Caco-2 (cell line): Measurements from ENCODE around the gene VASP. TPM values are rescaled to one million over a fixed set of nuclear protein-coding genes. Genes with fewer than 3 reads are reported as not detected.

Experiments
- BruUV-seq: library from RNA; stranded (reverse); fragments of 400-500 nt; replicated peaks from 2 replicates; lab custom pipeline; 2021; lab: Mats Ljungman, UMichigan
- CTCF ChIA-PET: fragments of 300-600 bp; sonication (Branson Sonifier 250); formaldehyde crosslinking; loops from one replicate; lab custom pipeline; 2022; ENCODE audit warnings: antibody characterized with exemption; lab: Charles Lee
- POLR2A ChIA-PET: fragments of 300-600 bp; sonication (Branson Sonifier 250); formaldehyde crosslinking; loops from one replicate; lab custom pipeline; 2022; ENCODE audit warnings: antibody characterized with exemption; lab: Charles Lee
- DNase-seq, 2 experiments: peaks; one replicate each; pipeline versions ENCODE4 v3.0.0 to v3.0.0-alpha.2; 2020 to 2022
- H3K27me3 ChIP-seq: replicated peaks from 2 replicates; pipeline ENCODE4 v1.6.0; 2011; ENCODE audit warnings: low read length; ENCODE audit not compliant: control insufficient read depth, insufficient read depth
- H3K36me3 ChIP-seq: 2 replicates; pipeline ENCODE4 v1.5.1; 2011; ENCODE audit warnings: low read length; ENCODE audit not compliant: control insufficient read depth, insufficient read depth
- H3K4me1 ChIP-seq: fragments of 250-450 bp; sonication (Bioruptor Pico); 2 replicates; pipeline ENCODE4 v1.5.1; 2020; ENCODE audit warnings: mild to moderate bottlenecking
- H3K4me3 ChIP-seq: 2 replicates; pipeline ENCODE4 v1.5.1; 2011; ENCODE audit warnings: low read depth, mild to moderate bottlenecking, control low read depth, low read length
- H3K9me3 ChIP-seq: fragments of 250-450 bp; sonication (Bioruptor Pico); 2 replicates; pipeline ENCODE4 v1.5.1; 2020; ENCODE audit warnings: mild to moderate bottlenecking, moderate library complexity
- H3K27ac Mint-ChIP-seq: one replicate; pipeline ENCODE4 v1.8.0; 2022; ENCODE audit warnings: mixed read lengths; ENCODE audit not compliant: unreplicated experiment
- H3K27me3 Mint-ChIP-seq: one replicate; pipeline ENCODE4 v1.8.0; 2022; ENCODE audit warnings: mixed read lengths; ENCODE audit not compliant: insufficient read depth, unreplicated experiment
- H3K36me3 Mint-ChIP-seq: one replicate; pipeline ENCODE4 v1.8.0; 2022; ENCODE audit warnings: mild to moderate bottlenecking, mixed read lengths; ENCODE audit not compliant: insufficient read depth, unreplicated experiment
- H3K4me1 Mint-ChIP-seq: one replicate; pipeline ENCODE4 v1.8.0; 2022; ENCODE audit warnings: low read depth, mixed read lengths; ENCODE audit not compliant: unreplicated experiment
- H3K4me3 Mint-ChIP-seq: one replicate; pipeline ENCODE4 v1.8.0; 2022; ENCODE audit warnings: mild to moderate bottlenecking, moderate library complexity, mixed read lengths; ENCODE audit not compliant: unreplicated experiment
- H3K9me3 Mint-ChIP-seq: one replicate; pipeline ENCODE4 v1.8.0; 2022; ENCODE audit warnings: mixed read lengths; ENCODE audit not compliant: unreplicated experiment
- intact Hi-C: fragments of 100-400 bp; cut with micrococcal nuclease; formaldehyde crosslinking; loops from one replicate; pipeline ENCODE4 v1.10.0; 2022; ENCODE audit not compliant: unreplicated experiment
- total RNA-seq: library from RNA; stranded (reverse); gene quantifications from 2 replicates; pipeline ENCODE4 v1.2.3, GENCODE V29; 2022
- TF ChIP-seq, protein P1 (sequence below), 2 experiments: fragments of 200-600 bp in 1 of 2; IDR thresholded peaks; 1 replicate in 1 of 2; 2 replicates in 1 of 2; pipeline versions ENCODE4 v1.5.1 to v1.8.0; 2011 to 2022; ENCODE audit warnings: antibody characterized with exemption in 1 of 2, control low read depth in 1 of 2, inconsistent platforms in 1 of 2, low read depth in 1 of 2, low read length in 1 of 2, mild to moderate bottlenecking in 1 of 2, moderate library complexity in 1 of 2; ENCODE audit not compliant: insufficient read depth in 1 of 2, severe bottlenecking in 1 of 2, unreplicated experiment in 1 of 2

Gene VASP
- total RNA-seq, 1 experiment from 2014 or later: 72.4 TPM

DNA sequence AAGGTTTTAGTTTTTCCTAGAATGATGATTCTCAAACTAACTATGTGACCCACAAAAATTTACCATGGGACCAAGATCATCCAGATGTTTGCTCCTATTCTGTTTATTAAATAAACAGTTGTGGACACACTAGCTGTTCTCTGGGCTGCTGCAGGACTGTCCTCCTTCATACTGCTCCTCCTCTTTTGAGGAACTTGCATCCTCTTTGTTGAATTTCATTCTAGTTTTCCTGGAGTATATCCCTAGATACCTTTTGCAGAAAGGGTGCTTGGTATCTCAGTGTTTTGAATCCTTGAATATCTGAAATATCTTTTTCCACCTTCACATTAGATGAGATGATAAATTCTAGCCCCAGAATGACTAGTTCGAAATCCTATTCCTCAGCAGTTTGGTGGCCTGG, 24.1 kb downstream of the VASP start:
- no peak overlapping the region for H3K27ac Mint-ChIP-seq
- intact Hi-C loops: no loop called here
- no TSS peak for BruUV-seq
- Histone ChIP-seq H3K27me3 (no peaks in the 10 kb centered on the region), H3K36me3 (no peaks in the 10 kb centered on the region), H3K4me3 (no peak overlapping the region), H3K9me3 (peaks cover 20% of the 10 kb centered on the region), H3K4me1 (0 out of 2 replicates have a peak, but pooled peaks cover 8% of the 10 kb centered on the region)
- ChIA-PET POLR2A (no interaction called here), CTCF (no interaction called here)
- no peaks in the 10 kb centered on the region for H3K27me3 Mint-ChIP-seq
- H3K9me3 Mint-ChIP-seq: peaks cover 17% of the 10 kb centered on the region
- no peak overlapping the region for H3K4me3 Mint-ChIP-seq
- DNase-seq: no peak
- H3K36me3 Mint-ChIP-seq: peaks cover 42% of the 10 kb centered on the region
- TF ChIP-seq, protein P1, sequence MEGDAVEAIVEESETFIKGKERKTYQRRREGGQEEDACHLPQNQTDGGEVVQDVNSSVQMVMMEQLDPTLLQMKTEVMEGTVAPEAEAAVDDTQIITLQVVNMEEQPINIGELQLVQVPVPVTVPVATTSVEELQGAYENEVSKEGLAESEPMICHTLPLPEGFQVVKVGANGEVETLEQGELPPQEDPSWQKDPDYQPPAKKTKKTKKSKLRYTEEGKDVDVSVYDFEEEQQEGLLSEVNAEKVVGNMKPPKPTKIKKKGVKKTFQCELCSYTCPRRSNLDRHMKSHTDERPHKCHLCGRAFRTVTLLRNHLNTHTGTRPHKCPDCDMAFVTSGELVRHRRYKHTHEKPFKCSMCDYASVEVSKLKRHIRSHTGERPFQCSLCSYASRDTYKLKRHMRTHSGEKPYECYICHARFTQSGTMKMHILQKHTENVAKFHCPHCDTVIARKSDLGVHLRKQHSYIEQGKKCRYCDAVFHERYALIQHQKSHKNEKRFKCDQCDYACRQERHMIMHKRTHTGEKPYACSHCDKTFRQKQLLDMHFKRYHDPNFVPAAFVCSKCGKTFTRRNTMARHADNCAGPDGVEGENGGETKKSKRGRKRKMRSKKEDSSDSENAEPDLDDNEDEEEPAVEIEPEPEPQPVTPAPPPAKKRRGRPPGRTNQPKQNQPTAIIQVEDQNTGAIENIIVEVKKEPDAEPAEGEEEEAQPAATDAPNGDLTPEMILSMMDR (IDR thresholded peaks at IDR 0.05; ENCODE audit: insufficient read depth in 1 of 2, low read depth in 1 of 2, low read length in 1 of 2, severe bottlenecking in 1 of 2, unreplicated experiment in 1 of 2): no peak
- peaks cover 10% of the 10 kb centered on the region for H3K4me1 Mint-ChIP-seq

DNA sequence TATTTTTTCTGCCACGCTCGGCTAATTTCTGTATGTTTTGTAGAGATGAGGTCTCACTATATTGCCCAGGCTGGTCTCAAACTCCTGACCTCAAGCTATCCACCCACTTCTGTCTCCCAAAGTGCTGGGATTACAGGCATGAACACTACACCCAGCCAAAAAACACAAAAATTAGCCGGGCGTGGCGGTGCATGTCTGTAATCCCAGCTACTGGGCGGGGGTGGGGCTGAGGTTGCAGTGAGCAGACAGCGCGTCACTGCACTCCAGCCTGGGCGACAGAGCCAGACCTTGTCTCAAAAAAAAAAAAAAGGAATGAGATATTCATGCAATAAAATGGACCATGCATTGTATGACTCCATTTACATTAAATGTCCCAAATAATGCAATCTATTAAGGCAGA, 32.2 kb downstream of the VASP start:
- no peak for DNase-seq
- Histone ChIP-seq H3K4me3 (no peak overlapping the region), H3K9me3 (peaks cover 10% of the 10 kb centered on the region; the same call in 1 of the 2 replicates), H3K36me3 (no peaks in the 10 kb centered on the region), H3K27me3 (no peaks in the 10 kb centered on the region), H3K4me1 (peaks cover 6% of the 10 kb centered on the region)
- ChIA-PET CTCF (no interaction called here), POLR2A (no interaction called here)
- TF ChIP-seq, protein P1 (IDR thresholded peaks at IDR 0.05; ENCODE audit: insufficient read depth in 1 of 2, low read depth in 1 of 2, low read length in 1 of 2, severe bottlenecking in 1 of 2, unreplicated experiment in 1 of 2): no peak
- intact Hi-C loops: no loop called here
- Mint-ChIP-seq H3K9me3 (no peaks in the 10 kb centered on the region), H3K4me1 (no peaks in the 10 kb centered on the region), H3K4me3 (no peak overlapping the region), H3K27me3 (no peaks in the 10 kb centered on the region), H3K27ac (no peak overlapping the region), H3K36me3 (peaks cover 6% of the 10 kb centered on the region)
- BruUV-seq: no TSS peak

DNA sequence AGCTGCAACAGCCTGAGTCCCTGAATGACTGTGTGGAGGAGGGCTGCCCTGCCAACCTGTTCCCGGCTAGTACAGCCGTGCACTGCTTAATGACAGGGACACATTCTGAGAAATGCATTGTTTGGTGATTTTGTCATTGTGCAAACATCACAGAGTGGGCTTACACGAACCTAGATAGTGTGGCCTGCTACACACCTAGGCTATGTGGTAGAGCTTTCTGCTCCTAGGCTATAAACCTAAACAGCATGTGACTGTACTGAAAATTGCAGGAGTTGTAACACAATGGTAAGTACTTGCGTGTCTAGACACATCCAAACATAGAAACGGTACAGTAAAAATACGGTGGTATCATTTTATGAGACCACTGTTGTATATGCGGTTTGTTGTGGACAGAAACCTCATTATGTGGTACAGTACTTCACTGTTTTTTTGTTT, 35.0 kb downstream of the VASP start:
- CTCF ChIA-PET: interaction anchor here (0.7 to 1.0 kb wide), 2 partner anchors 16 to 35 kb away, joined by 3 to 5 read pairs; no protein-coding TSS in a partner anchor
- TF ChIP-seq, protein P1 (IDR thresholded peaks at IDR 0.05; ENCODE audit: insufficient read depth in 1 of 2, low read depth in 1 of 2, low read length in 1 of 2, severe bottlenecking in 1 of 2, unreplicated experiment in 1 of 2): no peak
- intact Hi-C loops: no loop called here
- Mint-ChIP-seq H3K4me1 (no peaks in the 10 kb centered on the region), H3K36me3 (peaks cover 6% of the 10 kb centered on the region), H3K27ac (no peak overlapping the region), H3K9me3 (no peaks in the 10 kb centered on the region), H3K4me3 (no peak overlapping the region), H3K27me3 (no peaks in the 10 kb centered on the region)
- no TSS peak for BruUV-seq
- POLR2A ChIA-PET: no interaction called here
- Histone ChIP-seq H3K4me3 (no peak overlapping the region), H3K9me3 (0 out of 2 replicates have a peak, but pooled peaks cover 4% of the 10 kb centered on the region), H3K4me1 (peaks cover 6% of the 10 kb centered on the region), H3K36me3 (no peaks in the 10 kb centered on the region), H3K27me3 (no peaks in the 10 kb centered on the region)
- DNase-seq: no peak
